ENCODE results near the gene ARHGEF1. TPM values are rescaled to one million over a fixed set of nuclear protein-coding genes. Genes with fewer than 3 reads are reported as not detected.

Gene ARHGEF1
- polyA plus RNA-seq, 2 donors, result 51.2 to 104 TPM

- H3K27me3 ChIP-seq (ENCODE audit: control insufficient read depth in 1 of 2, insufficient read depth in 2 of 2, low read length in 2 of 2), result no peaks in the 10 kb centered on the region
- no peak overlapping the region for H3K27ac ChIP-seq (ENCODE audit: low read depth in 2 of 2, low read length in 1 of 2)
- peaks cover 0 to 5% of the 10 kb centered on the region in 2 donors for H3K4me1 ChIP-seq (ENCODE audit: control insufficient read depth in 2 of 2, insufficient read depth in 2 of 2, low read length in 1 of 2)
- peaks cover 27 to 69% of the 10 kb centered on the region in 2 donors for H3K36me3 ChIP-seq (ENCODE audit: control insufficient read depth in 2 of 2, insufficient read depth in 2 of 2, low read length in 1 of 2)
- H3K9me3 ChIP-seq (ENCODE audit: control insufficient read depth in 2 of 2, insufficient read depth in 1 of 2, low read depth in 1 of 2, low read length in 1 of 2), result no peaks in the 10 kb centered on the region
- H3K4me3 ChIP-seq (ENCODE audit: low read depth in 1 of 2, low read length in 2 of 2), result no peak overlapping the region
- WGBS, 2 donors, result 94 to 95% methylated on average over 17 of the region's 17 CpGs
Measured at GRCh38 chr19:41902594-41902993, 19.6 kb downstream of the ARHGEF1 start.

- H3K36me3 ChIP-seq (ENCODE audit: control insufficient read depth in 2 of 2, insufficient read depth in 2 of 2, low read length in 1 of 2), result peaks cover 27 to 61% of the 10 kb centered on the region in 2 donors
- H3K27ac ChIP-seq (ENCODE audit: low read depth in 2 of 2, low read length in 1 of 2), result no peak overlapping the region
- H3K27me3 ChIP-seq (ENCODE audit: control insufficient read depth in 1 of 2, insufficient read depth in 2 of 2, low read length in 2 of 2), result no peaks in the 10 kb centered on the region
- no peak overlapping the region for H3K4me3 ChIP-seq (ENCODE audit: low read depth in 1 of 2, low read length in 2 of 2)
- WGBS, 2 donors, result 88 to 91% methylated on average over 18 to 19 of the region's 19 CpGs
- H3K4me1 ChIP-seq (ENCODE audit: control insufficient read depth in 2 of 2, insufficient read depth in 2 of 2, low read length in 1 of 2), result peaks cover 0 to 5% of the 10 kb centered on the region in 2 donors
- H3K9me3 ChIP-seq (ENCODE audit: control insufficient read depth in 2 of 2, insufficient read depth in 1 of 2, low read depth in 1 of 2, low read length in 1 of 2), result no peaks in the 10 kb centered on the region
Measured at GRCh38 chr19:41903193-41903953, 20.4 kb downstream of the ARHGEF1 start.

GRCh38 chr19:41904118-41904870 lies 21.3 kb downstream of the ARHGEF1 start:
- no peaks in the 10 kb centered on the region for H3K27me3 ChIP-seq (ENCODE audit: control insufficient read depth in 1 of 2, insufficient read depth in 2 of 2, low read length in 2 of 2)
- H3K4me3 ChIP-seq (ENCODE audit: low read depth in 1 of 2, low read length in 2 of 2), result no peak overlapping the region
- 74 to 83% methylated on average over 30 of the region's 30 CpGs for WGBS, 2 donors
- H3K9me3 ChIP-seq (ENCODE audit: control insufficient read depth in 2 of 2, insufficient read depth in 1 of 2, low read depth in 1 of 2, low read length in 1 of 2), result no peaks in the 10 kb centered on the region
- H3K36me3 ChIP-seq (ENCODE audit: control insufficient read depth in 2 of 2, insufficient read depth in 2 of 2, low read length in 1 of 2), result peaks cover 27 to 59% of the 10 kb centered on the region in 2 donors
- peaks cover 0 to 5% of the 10 kb centered on the region in 2 donors for H3K4me1 ChIP-seq (ENCODE audit: control insufficient read depth in 2 of 2, insufficient read depth in 2 of 2, low read length in 1 of 2)
- no peak overlapping the region for H3K27ac ChIP-seq (ENCODE audit: low read depth in 2 of 2, low read length in 1 of 2)

DNA sequence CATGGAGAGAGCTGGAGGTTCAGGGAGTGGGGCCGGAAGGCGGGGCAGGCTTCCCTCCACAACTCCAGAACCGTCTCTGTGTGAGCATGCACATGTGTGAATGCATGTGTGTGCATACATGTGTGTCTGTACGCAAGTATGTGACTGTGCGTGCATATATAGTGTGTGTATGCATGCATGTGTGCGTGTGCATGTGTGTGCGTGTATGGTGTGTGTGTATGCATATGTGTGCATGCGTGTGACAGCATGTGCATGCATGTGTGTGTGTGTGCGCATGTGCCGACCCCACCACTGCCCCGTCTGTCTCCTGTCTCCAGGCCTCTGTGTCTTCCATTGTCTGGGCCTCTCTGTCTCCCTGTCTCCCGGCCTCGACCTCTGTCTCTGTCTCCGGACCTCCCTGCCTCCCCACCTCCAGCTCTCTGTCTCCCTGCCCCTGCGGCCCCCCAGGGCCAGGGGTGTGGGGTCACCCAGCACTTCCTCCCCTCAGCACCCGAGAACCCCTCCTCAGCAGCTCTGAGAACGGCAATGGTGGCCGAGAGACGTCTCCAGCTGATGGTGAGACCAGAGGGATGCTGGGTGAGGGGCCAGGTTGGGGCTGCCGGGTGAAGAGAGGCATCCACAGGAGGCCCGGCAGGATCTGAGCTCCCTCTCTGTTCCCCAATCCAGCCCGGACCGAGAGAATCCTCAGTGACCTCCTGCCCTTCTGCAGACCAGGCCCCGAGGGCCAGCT lies 22.5 kb downstream of the ARHGEF1 start:
- 82 to 88% methylated on average over 24 of the region's 24 CpGs for WGBS, 2 donors
- no peak overlapping the region for H3K27ac ChIP-seq (ENCODE audit: low read depth in 2 of 2, low read length in 1 of 2)
- H3K4me1 ChIP-seq (ENCODE audit: control insufficient read depth in 2 of 2, insufficient read depth in 2 of 2, low read length in 1 of 2), result peaks cover 0 to 5% of the 10 kb centered on the region in 2 donors
- H3K4me3 ChIP-seq (ENCODE audit: low read depth in 1 of 2, low read length in 2 of 2), result no peak overlapping the region
- H3K36me3 ChIP-seq (ENCODE audit: control insufficient read depth in 2 of 2, insufficient read depth in 2 of 2, low read length in 1 of 2), result peaks cover 23 to 55% of the 10 kb centered on the region in 2 donors
- H3K9me3 ChIP-seq (ENCODE audit: control insufficient read depth in 2 of 2, insufficient read depth in 1 of 2, low read depth in 1 of 2, low read length in 1 of 2), result no peaks in the 10 kb centered on the region
- no peaks in the 10 kb centered on the region for H3K27me3 ChIP-seq (ENCODE audit: control insufficient read depth in 1 of 2, insufficient read depth in 2 of 2, low read length in 2 of 2)

DNA sequence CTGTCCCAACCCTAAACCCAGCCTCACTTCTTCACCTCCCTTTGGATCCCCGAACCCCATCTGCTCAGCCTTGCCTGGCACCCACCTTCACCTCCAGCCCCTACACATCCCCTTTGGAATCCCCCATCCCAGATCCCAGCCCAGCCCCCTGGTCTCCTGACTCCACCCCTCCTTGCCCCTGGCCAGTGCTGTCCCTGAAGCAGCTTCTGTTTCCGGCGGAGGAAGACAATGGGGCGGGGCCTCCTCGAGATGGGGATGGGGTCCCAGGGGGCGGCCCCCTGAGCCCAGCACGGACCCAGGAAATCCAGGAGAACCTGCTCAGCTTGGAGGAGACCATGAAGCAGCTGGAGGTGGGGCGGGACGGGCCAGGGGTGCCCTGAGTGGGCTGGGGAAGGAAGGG lies 23.3 kb downstream of the ARHGEF1 start:
- Histone ChIP-seq H3K27me3 (ENCODE audit: control insufficient read depth in 1 of 2, insufficient read depth in 2 of 2, low read length in 2 of 2) (no peaks in the 10 kb centered on the region), H3K9me3 (ENCODE audit: control insufficient read depth in 2 of 2, insufficient read depth in 1 of 2, low read depth in 1 of 2, low read length in 1 of 2) (no peaks in the 10 kb centered on the region), H3K4me1 (ENCODE audit: control insufficient read depth in 2 of 2, insufficient read depth in 2 of 2, low read length in 1 of 2) (peaks cover 0 to 5% of the 10 kb centered on the region in 2 donors), H3K36me3 (ENCODE audit: control insufficient read depth in 2 of 2, insufficient read depth in 2 of 2, low read length in 1 of 2) (peaks cover 23 to 53% of the 10 kb centered on the region in 2 donors), H3K4me3 (ENCODE audit: low read depth in 1 of 2, low read length in 2 of 2) (no peak overlapping the region), H3K27ac (ENCODE audit: low read depth in 2 of 2, low read length in 1 of 2) (no peak overlapping the region)
- WGBS, 2 donors, result 81 to 84% methylated on average over 9 of the region's 9 CpGs

DNA sequence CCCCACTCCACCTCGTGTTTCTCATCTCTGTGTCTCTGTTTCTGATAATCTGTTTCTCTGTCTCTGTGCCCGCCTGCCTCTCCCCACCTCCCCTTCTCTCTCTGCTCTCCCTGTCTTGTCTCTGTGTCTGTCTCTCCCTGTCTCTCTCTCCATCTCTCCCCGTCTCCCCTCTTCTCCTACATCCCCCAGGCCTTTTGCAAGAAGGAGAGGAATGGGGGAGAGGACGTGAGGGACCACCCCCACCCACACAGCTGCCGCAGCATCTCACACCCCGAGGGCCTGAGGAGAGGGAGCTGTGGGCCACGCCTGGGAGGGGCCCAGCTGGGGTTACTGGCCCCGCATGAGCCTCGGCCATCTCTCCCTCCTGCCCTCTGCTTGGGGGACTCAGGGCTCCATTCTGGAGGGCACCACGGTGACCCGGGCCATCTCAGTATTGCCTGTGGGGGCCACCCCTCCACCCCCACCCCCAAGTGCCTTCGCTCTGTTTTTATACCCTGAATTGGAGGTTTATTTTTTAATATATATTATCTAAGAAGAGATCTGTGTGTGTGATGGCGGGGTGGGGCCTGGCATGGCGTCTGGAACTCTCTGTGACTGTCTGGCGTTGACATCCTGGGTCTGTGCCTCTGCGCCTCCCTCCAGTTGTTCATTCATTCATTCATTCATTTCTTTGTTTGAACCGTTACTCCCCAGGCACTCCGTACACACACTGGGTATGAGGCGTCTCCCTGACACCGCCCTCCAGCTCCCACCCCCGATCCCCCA lies 24.1 kb downstream of the ARHGEF1 start:
- H3K4me3 ChIP-seq (ENCODE audit: low read depth in 1 of 2, low read length in 2 of 2), result no peak overlapping the region
- peaks cover 20 to 46% of the 10 kb centered on the region in 2 donors for H3K36me3 ChIP-seq (ENCODE audit: control insufficient read depth in 2 of 2, insufficient read depth in 2 of 2, low read length in 1 of 2)
- peaks cover 0 to 5% of the 10 kb centered on the region in 2 donors for H3K4me1 ChIP-seq (ENCODE audit: control insufficient read depth in 2 of 2, insufficient read depth in 2 of 2, low read length in 1 of 2)
- H3K9me3 ChIP-seq (ENCODE audit: control insufficient read depth in 2 of 2, insufficient read depth in 1 of 2, low read depth in 1 of 2, low read length in 1 of 2), result no peaks in the 10 kb centered on the region
- no peak overlapping the region for H3K27ac ChIP-seq (ENCODE audit: low read depth in 2 of 2, low read length in 1 of 2)
- 74 to 83% methylated on average over 19 to 21 of the region's 21 CpGs for WGBS, 2 donors
- H3K27me3 ChIP-seq (ENCODE audit: control insufficient read depth in 1 of 2, insufficient read depth in 2 of 2, low read length in 2 of 2), result no peaks in the 10 kb centered on the region

DNA sequence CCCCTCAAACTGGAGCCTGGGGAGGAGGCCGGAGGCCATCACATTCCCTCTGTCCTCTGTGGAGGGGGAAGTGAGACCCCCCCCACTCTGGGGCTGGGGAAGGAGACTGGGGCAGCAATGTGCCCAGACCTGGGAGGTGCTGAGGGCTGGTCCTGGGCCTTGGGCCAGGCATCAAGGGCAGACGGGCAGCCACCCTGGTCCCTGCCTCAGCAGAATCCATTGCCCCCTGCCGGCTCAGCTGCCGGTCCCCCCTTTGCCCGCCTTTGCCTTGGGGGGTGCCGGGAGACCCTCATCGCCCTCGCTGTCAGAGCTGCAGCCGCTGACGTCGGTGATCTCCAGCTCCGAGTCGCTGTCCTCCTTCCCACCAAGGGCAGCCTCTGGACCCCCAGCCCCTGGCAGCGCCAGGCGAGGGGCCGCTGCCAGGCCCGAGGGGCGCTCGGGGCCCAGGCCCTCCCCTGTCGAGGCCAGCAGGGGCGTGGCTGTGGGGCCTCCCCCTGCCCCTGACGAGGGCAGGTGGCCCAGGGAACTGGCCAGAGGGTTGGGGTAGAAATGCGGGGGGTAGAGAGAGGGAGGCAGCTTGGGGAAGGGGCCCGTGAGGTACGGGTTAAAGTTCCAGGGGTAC lies 25.1 kb downstream of the ARHGEF1 start:
- H3K36me3 ChIP-seq (ENCODE audit: control insufficient read depth in 2 of 2, insufficient read depth in 2 of 2, low read length in 1 of 2), result peaks cover 18 to 36% of the 10 kb centered on the region in 2 donors
- 82 to 84% methylated on average over 22 to 25 of the region's 25 CpGs for WGBS, 2 donors

DNA sequence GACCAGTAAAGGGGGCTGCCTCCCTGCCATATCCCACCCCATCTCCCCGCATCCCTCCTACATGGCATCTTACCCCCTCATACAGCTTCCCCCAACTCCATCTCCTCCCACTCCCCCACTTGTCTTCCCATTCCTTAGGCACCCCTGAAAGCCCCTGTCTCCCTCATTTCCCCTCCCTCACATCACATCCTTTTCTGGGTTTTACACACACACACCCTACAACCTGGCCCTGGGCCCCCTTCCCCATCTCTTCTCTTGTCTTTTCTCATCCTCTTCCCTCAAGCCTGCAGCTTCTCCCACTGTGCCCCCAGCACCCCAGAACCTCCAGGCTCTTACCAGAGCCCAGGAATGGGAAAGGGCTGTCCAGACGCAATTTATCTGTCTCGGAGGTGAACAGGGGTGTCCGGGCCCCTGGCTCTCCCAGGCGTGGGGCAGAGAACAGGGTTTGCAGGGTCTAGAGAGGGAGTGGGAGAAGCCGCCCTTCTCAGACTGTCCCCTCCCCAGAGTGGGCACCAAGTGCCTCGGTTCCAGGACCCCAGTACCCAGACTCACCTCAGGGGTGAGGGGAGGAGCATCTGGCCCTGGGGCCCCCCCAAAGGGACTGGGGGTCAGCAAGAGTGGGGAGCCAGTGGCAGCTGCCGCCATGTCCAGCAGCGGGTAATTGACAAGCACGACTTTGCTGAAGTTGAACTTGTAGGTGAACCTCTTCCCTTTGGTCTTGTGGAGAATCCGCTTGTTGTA lies 25.9 kb downstream of the ARHGEF1 start:
- Histone ChIP-seq H3K4me3 (ENCODE audit: low read depth in 1 of 2, low read length in 2 of 2) (no peak overlapping the region), H3K9me3 (ENCODE audit: control insufficient read depth in 2 of 2, insufficient read depth in 1 of 2, low read depth in 1 of 2, low read length in 1 of 2) (no peaks in the 10 kb centered on the region), H3K27ac (ENCODE audit: low read depth in 2 of 2, low read length in 1 of 2) (no peak overlapping the region), H3K4me1 (ENCODE audit: control insufficient read depth in 2 of 2, insufficient read depth in 2 of 2, low read length in 1 of 2) (peaks cover 0 to 5% of the 10 kb centered on the region in 2 donors), H3K36me3 (ENCODE audit: control insufficient read depth in 2 of 2, insufficient read depth in 2 of 2, low read length in 1 of 2) (peaks cover 10 to 28% of the 10 kb centered on the region in 2 donors), H3K27me3 (ENCODE audit: control insufficient read depth in 1 of 2, insufficient read depth in 2 of 2, low read length in 2 of 2) (peaks cover 0 to 7% of the 10 kb centered on the region in 2 donors)
- WGBS, 2 donors, result 76 to 78% methylated on average over 10 to 11 of the region's 11 CpGs

More for the DNA sequence above, 25.1 kb downstream of the ARHGEF1 start:
- H3K9me3 ChIP-seq (ENCODE audit: control insufficient read depth in 2 of 2, insufficient read depth in 1 of 2, low read depth in 1 of 2, low read length in 1 of 2), result no peaks in the 10 kb centered on the region
- H3K4me3 ChIP-seq (ENCODE audit: low read depth in 1 of 2, low read length in 2 of 2), result no peak overlapping the region
- H3K4me1 ChIP-seq (ENCODE audit: control insufficient read depth in 2 of 2, insufficient read depth in 2 of 2, low read length in 1 of 2), result peaks cover 0 to 5% of the 10 kb centered on the region in 2 donors
- H3K27me3 ChIP-seq (ENCODE audit: control insufficient read depth in 1 of 2, insufficient read depth in 2 of 2, low read length in 2 of 2), result no peaks in the 10 kb centered on the region
- no peak overlapping the region for H3K27ac ChIP-seq (ENCODE audit: low read depth in 2 of 2, low read length in 1 of 2)
